AG04449 (cell line): ENCODE measurements around the gene KANSL1.
A peak's percentile ranks its signal among the peaks of the same experiment; 100 is the strongest.

Experiments
- CTCF ChIA-PET: fragments of 350-600 bp; formaldehyde crosslinking; extraction: SDS; loops from one replicate; lab custom pipeline; 2021; ENCODE audit warnings: antibody characterized with exemption; lab: Yijun Ruan, JAX
- POLR2A ChIA-PET: fragments of 400-600, 350-600 bp; formaldehyde crosslinking; extraction: SDS; loops from one replicate; lab custom pipeline; 2020; ENCODE audit warnings: antibody characterized with exemption, inconsistent platforms; lab: Yijun Ruan, JAX
- DNase-seq: peaks from one replicate; pipeline ENCODE4 v3.0.0-alpha.2; 2010; ENCODE audit warnings: low read depth, low spot score
- H3K4me3 ChIP-seq: 2 replicates; pipeline ENCODE4 v1.5.1; 2011; ENCODE audit warnings: low read depth, mild to moderate bottlenecking, control low read depth, low read length
- TF ChIP-seq, protein P1 (sequence below): IDR thresholded peaks from one replicate; pipeline ENCODE4 v1.5.1; 2011; ENCODE audit warnings: mild to moderate bottlenecking, moderate library complexity, low read length, control low read depth, inconsistent platforms; ENCODE audit not compliant: insufficient read depth; ENCODE audit errors: missing control alignments

KANSL1 gene

DNA sequence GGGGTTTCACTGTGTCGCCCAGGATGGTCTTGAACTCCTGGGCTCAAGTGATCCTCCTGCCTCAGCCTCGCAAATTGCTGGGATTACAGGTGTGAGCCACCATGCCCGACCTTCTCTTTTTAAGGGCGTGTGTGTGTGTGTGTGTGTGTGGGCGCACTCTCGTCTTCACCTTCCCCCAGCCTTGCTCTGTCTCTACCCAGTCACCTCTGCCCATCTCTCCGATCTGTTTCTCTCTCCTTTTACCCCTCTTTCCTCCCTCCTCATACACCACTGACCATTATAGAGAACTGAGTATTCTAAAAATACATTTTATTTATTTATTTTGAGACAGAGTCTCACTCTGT is 190.3 kb downstream of the KANSL1 start:
- DNase-seq = no peak
- ChIA-PET CTCF (interaction anchor here (0.7 to 7.7 kb wide), 27 partner anchors 10 to 286 kb away, joined by 3 to 117 read pairs (median 5); no protein-coding TSS in a partner anchor), POLR2A (no interaction called here)
- TF ChIP-seq, protein P1, sequence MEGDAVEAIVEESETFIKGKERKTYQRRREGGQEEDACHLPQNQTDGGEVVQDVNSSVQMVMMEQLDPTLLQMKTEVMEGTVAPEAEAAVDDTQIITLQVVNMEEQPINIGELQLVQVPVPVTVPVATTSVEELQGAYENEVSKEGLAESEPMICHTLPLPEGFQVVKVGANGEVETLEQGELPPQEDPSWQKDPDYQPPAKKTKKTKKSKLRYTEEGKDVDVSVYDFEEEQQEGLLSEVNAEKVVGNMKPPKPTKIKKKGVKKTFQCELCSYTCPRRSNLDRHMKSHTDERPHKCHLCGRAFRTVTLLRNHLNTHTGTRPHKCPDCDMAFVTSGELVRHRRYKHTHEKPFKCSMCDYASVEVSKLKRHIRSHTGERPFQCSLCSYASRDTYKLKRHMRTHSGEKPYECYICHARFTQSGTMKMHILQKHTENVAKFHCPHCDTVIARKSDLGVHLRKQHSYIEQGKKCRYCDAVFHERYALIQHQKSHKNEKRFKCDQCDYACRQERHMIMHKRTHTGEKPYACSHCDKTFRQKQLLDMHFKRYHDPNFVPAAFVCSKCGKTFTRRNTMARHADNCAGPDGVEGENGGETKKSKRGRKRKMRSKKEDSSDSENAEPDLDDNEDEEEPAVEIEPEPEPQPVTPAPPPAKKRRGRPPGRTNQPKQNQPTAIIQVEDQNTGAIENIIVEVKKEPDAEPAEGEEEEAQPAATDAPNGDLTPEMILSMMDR = no peak
- H3K4me3 ChIP-seq = no peak overlapping the region

DNA sequence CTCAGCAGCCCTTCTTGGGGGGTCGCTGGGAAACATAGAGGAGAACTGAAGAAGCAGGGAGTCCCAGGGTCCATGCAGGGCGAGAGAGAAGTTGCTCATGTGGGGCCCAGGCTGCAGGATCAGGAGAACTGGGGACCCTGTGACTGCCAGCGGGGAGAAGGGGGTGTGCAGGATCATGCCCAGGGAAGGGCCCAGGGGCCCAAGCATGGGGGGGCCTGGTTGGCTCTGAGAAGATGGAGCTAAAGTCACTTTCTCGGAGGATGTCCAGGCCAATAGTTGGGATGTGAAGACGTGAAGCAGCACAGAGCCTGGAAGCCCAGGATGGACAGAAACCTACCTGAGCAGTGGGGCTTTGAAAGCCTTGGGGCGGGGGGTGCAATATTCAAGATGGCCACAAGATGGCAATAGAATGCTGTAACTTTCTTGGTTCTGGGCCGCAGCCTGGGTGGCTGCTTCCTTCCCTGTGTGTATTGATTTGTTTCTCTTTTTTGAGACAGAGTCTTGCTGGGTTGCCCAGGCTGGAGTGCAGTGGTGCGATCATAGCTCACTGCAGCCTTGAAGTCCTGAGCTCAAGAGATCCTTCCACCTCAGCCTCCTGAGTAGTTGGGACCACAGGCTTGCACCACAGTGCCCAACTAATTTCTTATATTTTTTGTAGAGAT is 190.8 kb downstream of the KANSL1 start:
- TF ChIP-seq, protein P1 = peak; percentile 69
- no peak for DNase-seq
- ChIA-PET POLR2A (no interaction called here), CTCF (interaction anchor here (0.7 to 7.7 kb wide), 31 partner anchors 10 to 420 kb away, joined by 3 to 117 read pairs (median 5); no protein-coding TSS in a partner anchor)
- H3K4me3 ChIP-seq = no peak overlapping the region

DNA sequence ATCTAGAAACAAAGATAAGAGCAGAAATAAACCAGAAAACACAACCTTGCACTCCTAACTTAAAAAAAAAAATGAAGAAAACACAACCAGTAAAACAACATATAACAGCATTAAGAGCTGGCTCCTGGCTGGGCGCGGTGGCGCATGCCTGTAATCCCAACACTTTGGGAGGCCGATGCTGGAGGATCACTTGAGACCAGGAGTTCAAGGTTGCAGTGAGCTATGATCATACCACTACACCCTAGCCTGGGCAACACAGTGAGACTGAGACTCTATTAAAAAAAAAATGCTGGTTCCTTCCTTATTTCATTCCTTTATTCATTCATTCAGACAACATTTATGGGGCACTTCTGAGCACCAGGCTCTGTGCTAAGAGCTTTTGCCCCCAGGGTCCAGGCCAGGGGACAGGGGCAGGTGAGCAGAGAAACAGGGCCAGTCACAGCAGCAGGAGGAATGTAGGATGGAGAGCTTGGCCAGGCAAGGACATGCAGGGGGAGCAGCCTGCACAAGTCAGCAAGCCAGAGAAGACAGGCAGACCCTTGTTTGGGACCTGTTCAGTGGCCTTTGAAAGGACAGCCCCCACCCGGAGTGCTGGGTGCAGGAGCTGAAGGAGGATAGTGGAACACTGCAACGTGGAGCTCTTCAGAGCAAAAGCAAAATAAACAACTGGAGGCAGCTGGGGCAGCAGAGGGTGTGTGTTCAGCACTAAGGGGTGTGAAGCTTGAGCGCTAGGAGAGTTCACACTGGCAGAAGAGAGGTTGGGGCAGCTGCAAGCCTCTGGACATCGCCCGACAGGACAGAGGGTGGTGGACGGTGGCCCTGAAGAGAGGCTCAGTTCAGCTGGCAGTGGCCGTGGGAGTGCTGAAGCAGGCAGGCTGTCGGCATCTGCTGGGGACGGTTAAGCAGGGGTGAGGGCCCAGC is 191.6 kb downstream of the KANSL1 start:
- ChIA-PET CTCF (interaction anchor here (0.7 to 7.7 kb wide), 22 partner anchors 9 to 419 kb away, joined by 3 to 117 read pairs (median 6); no protein-coding TSS in a partner anchor), POLR2A (no interaction called here)
- TF ChIP-seq, protein P1 = no peak
- no peak overlapping the region for H3K4me3 ChIP-seq
- DNase-seq = no peak

DNA sequence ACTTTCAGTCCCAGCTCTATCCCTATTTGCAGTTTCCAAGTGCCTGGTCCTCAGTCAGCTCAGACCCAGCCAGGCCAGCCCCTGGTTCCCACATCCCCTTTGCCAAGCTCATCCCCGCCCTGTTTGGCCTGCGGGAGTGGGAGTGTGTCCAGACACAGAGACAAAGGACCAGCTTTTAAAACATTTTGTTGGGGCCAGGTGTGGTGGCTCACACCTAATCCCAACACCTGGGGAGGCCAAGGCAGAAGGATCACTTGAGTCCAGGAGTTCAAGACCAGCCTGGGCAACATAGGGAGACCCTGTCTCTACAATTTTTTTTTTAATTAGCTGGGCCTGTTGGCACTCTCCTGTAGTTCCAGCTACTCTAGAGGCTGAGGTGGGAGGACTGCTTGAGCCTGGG is 192.5 kb downstream of the KANSL1 start:
- TF ChIP-seq, protein P1 = no peak
- CTCF ChIA-PET = interaction anchor here (0.8 to 7.7 kb wide), 11 partner anchors 11 to 833 kb away, joined by 3 to 117 read pairs (median 24); no protein-coding TSS in a partner anchor
- no peak for DNase-seq
- H3K4me3 ChIP-seq = no peak overlapping the region
- POLR2A ChIA-PET = no interaction called here

DNA sequence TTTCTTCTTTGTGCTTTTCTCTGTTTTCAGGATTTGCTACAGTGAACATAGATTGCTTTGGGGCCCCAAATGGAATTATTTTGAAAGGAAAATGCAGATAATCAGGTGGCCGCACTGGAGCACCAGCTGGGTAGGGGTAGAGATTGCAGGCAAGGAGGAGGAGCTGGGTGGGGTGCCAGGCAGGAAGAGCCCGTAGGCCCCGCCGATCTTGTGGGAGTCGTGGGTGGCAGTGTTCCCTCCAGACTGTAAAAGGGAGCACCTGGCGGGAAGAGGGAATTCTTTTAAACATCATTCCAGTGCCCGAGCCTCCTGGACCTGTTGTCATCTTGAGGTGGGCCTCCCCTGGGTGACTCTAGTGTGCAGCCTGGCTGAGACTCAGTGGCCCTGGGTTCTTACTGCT is 192.9 kb downstream of the KANSL1 start:
- DNase-seq = no peak
- ChIA-PET CTCF (interaction anchor here (0.8 to 7.7 kb wide), 6 partner anchors 11 to 833 kb away, joined by 3 to 117 read pairs (median 18); no protein-coding TSS in a partner anchor), POLR2A (no interaction called here)
- no peak overlapping the region for H3K4me3 ChIP-seq
- TF ChIP-seq, protein P1 = no peak
